Muscle layer of colon (tissue), 2 donors: ENCODE results near the gene MYBPC3.

Source experiments
- H3K27ac ChIP-seq: one replicate; pipeline ENCODE4 v1.7.0; 2013; ENCODE audit warnings: low read depth, mild to moderate bottlenecking, low read length, moderate library complexity
- H3K27me3 ChIP-seq, 2 donors: one replicate each; pipeline ENCODE4 v1.7.0; 2013; ENCODE audit warnings: low read length in 2 of 2, mild to moderate bottlenecking in 2 of 2; ENCODE audit not compliant: insufficient read depth in 2 of 2, control insufficient read depth in 1 of 2
- H3K36me3 ChIP-seq: one replicate; pipeline ENCODE4 v1.7.0; 2013; ENCODE audit warnings: mild to moderate bottlenecking, low read length; ENCODE audit not compliant: insufficient read depth
- H3K4me1 ChIP-seq: one replicate; pipeline ENCODE4 v1.7.0; 2013; ENCODE audit warnings: mild to moderate bottlenecking, low read length; ENCODE audit not compliant: insufficient read depth
- H3K4me3 ChIP-seq, 2 donors: one replicate each; pipeline ENCODE4 v1.7.0; 2013; ENCODE audit warnings: low read length in 2 of 2, low read depth in 1 of 2, mild to moderate bottlenecking in 1 of 2, moderate library complexity in 1 of 2
- H3K9ac ChIP-seq: one replicate; pipeline ENCODE4 v1.7.0; 2013; ENCODE audit warnings: low read length
- H3K9me3 ChIP-seq: one replicate; pipeline ENCODE4 v1.7.0; 2013; ENCODE audit warnings: mild to moderate bottlenecking, low read length
- donor health status: abdominal sarcoma.
- donor health status: Adenocarcinoma of cecum.

The MYBPC3 gene

GRCh38 chr11:47332791-47333525, 19.5 kb downstream of the MYBPC3 start:
- no peaks in the 10 kb centered on the region for H3K27me3 ChIP-seq
- no peaks in the 10 kb centered on the region for H3K4me1 ChIP-seq
- no peaks in the 10 kb centered on the region for H3K9me3 ChIP-seq
- no peak overlapping the region for H3K27ac ChIP-seq
- H3K4me3 ChIP-seq: no peak overlapping the region
- peaks cover 4% of the 10 kb centered on the region for H3K36me3 ChIP-seq
- H3K9ac ChIP-seq: no peak overlapping the region

GRCh38 chr11:47332303-47332711, 20.2 kb downstream of the MYBPC3 start:
- Histone ChIP-seq H3K4me3 (no peak overlapping the region), H3K9ac (no peak overlapping the region), H3K27ac (no peak overlapping the region), H3K4me1 (no peaks in the 10 kb centered on the region), H3K27me3 (no peaks in the 10 kb centered on the region), H3K36me3 (peaks cover 4% of the 10 kb centered on the region), H3K9me3 (no peaks in the 10 kb centered on the region)

- Histone ChIP-seq H3K36me3 (peaks cover 4% of the 10 kb centered on the region), H3K4me1 (no peaks in the 10 kb centered on the region), H3K27ac (no peak overlapping the region), H3K27me3 (no peaks in the 10 kb centered on the region), H3K9ac (no peak overlapping the region), H3K9me3 (no peaks in the 10 kb centered on the region), H3K4me3 (no peak overlapping the region)
Measured at GRCh38 chr11:47331454-47332302, 20.8 kb downstream of the MYBPC3 start.

GRCh38 chr11:47329987-47330931, 22.2 kb downstream of the MYBPC3 start:
- Histone ChIP-seq H3K9ac (no peak overlapping the region), H3K4me1 (no peaks in the 10 kb centered on the region), H3K27ac (no peak overlapping the region), H3K36me3 (peaks cover 4% of the 10 kb centered on the region), H3K27me3 (no peaks in the 10 kb centered on the region), H3K4me3 (no peak overlapping the region), H3K9me3 (no peaks in the 10 kb centered on the region)

- Histone ChIP-seq H3K9me3 (no peaks in the 10 kb centered on the region), H3K27ac (no peak overlapping the region), H3K9ac (no peak overlapping the region), H3K27me3 (no peaks in the 10 kb centered on the region), H3K4me3 (no peak overlapping the region), H3K36me3 (peaks cover 4% of the 10 kb centered on the region), H3K4me1 (no peaks in the 10 kb centered on the region)
Measured at GRCh38 chr11:47329431-47329986, 23.0 kb downstream of the MYBPC3 start.

GRCh38 chr11:47328449-47329390, 23.8 kb downstream of the MYBPC3 start:
- Histone ChIP-seq H3K36me3 (peaks cover 4% of the 10 kb centered on the region), H3K4me1 (no peaks in the 10 kb centered on the region), H3K27me3 (no peaks in the 10 kb centered on the region), H3K9ac (no peak overlapping the region), H3K27ac (no peak overlapping the region), H3K4me3 (no peak overlapping the region), H3K9me3 (no peaks in the 10 kb centered on the region)

GRCh38 chr11:47327949-47328348, 24.6 kb downstream of the MYBPC3 start:
- no peak overlapping the region for H3K4me3 ChIP-seq
- no peaks in the 10 kb centered on the region for H3K27me3 ChIP-seq
- H3K9ac ChIP-seq: no peak overlapping the region
- no peak overlapping the region for H3K27ac ChIP-seq
- no peaks in the 10 kb centered on the region for H3K9me3 ChIP-seq
- no peaks in the 10 kb centered on the region for H3K4me1 ChIP-seq
- H3K36me3 ChIP-seq: peaks cover 4% of the 10 kb centered on the region

GRCh38 chr11:47327025-47327424, 25.5 kb downstream of the MYBPC3 start:
- H3K4me1 ChIP-seq: no peaks in the 10 kb centered on the region
- no peaks in the 10 kb centered on the region for H3K27me3 ChIP-seq
- H3K9me3 ChIP-seq: no peaks in the 10 kb centered on the region
- no peak overlapping the region for H3K27ac ChIP-seq
- no peak overlapping the region for H3K4me3 ChIP-seq
- H3K36me3 ChIP-seq: peaks cover 5% of the 10 kb centered on the region
- H3K9ac ChIP-seq: no peak overlapping the region

- H3K9ac ChIP-seq: no peak overlapping the region
- no peaks in the 10 kb centered on the region for H3K27me3 ChIP-seq
- H3K36me3 ChIP-seq: peaks cover 9% of the 10 kb centered on the region
- H3K9me3 ChIP-seq: no peaks in the 10 kb centered on the region
- H3K4me3 ChIP-seq: no peak overlapping the region
- no peaks in the 10 kb centered on the region for H3K4me1 ChIP-seq
- no peak overlapping the region for H3K27ac ChIP-seq
Measured at GRCh38 chr11:47326198-47326597, 26.3 kb downstream of the MYBPC3 start.

- Histone ChIP-seq H3K9ac (no peak overlapping the region), H3K36me3 (peaks cover 9% of the 10 kb centered on the region), H3K27me3 (no peaks in the 10 kb centered on the region), H3K4me3 (no peak overlapping the region), H3K27ac (no peak overlapping the region), H3K4me1 (no peaks in the 10 kb centered on the region), H3K9me3 (no peaks in the 10 kb centered on the region)
Measured at GRCh38 chr11:47325271-47326041, 27.0 kb downstream of the MYBPC3 start.
